ENCODE results near the gene TFCP2.
"Not testable (repeated sequence)": the region's sequence is repeated elsewhere in the genome, so short reads cannot be mapped to it uniquely, and the experiment has no call there.

The TFCP2 gene

GRCh38 chr12:51080136-51080535, 92.8 kb downstream of the TFCP2 start:
- no peak for DNase-seq (ENCODE audit: low spot score)

- DNase-seq (ENCODE audit: low spot score) = not testable (repeated sequence)
Measured at GRCh38 chr12:51078866-51079265, 94.1 kb downstream of the TFCP2 start.

GRCh38 chr12:51078346-51078745, 94.6 kb downstream of the TFCP2 start:
- DNase-seq (ENCODE audit: low spot score) = not testable (repeated sequence)

GRCh38 chr12:51077930-51078329, 95.0 kb downstream of the TFCP2 start:
- DNase-seq (ENCODE audit: low spot score) = no peak

GRCh38 chr12:51076236-51076930, 96.6 kb downstream of the TFCP2 start:
- no peak for DNase-seq (ENCODE audit: low spot score)

GRCh38 chr12:51075390-51075789, 97.5 kb downstream of the TFCP2 start:
- DNase-seq (ENCODE audit: low spot score) = no peak

- no peak for DNase-seq (ENCODE audit: low spot score)
Measured at GRCh38 chr12:51071663-51072062, 101.3 kb downstream of the TFCP2 start.

DNA sequence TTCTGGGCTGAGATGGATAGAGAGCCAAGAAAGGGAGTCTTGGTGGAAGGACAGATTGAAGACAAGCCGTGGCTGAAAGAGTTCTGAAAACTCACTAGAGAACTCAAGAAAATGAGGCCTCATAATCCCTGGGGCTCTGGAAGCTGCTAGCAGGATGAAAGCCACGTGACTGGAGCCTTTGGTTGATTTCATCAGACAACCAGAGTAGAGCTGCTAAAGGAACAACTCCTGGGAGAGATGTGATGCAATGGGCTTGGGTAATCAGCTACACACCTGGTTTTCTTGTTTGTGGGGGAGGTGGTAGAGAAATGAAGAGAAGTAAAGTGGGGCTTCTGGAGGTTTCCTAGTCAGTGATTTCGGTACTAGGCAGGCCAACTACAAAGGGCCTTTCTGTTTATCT, 102.9 kb downstream of the TFCP2 start:
- DNase-seq (ENCODE audit: low spot score) = no peak

- no peak for DNase-seq (ENCODE audit: low spot score)
Measured at GRCh38 chr12:51067771-51068170, 105.2 kb downstream of the TFCP2 start.

- DNase-seq (ENCODE audit: low spot score) = no peak
Measured at GRCh38 chr12:51067229-51067628, 105.7 kb downstream of the TFCP2 start.

DNA sequence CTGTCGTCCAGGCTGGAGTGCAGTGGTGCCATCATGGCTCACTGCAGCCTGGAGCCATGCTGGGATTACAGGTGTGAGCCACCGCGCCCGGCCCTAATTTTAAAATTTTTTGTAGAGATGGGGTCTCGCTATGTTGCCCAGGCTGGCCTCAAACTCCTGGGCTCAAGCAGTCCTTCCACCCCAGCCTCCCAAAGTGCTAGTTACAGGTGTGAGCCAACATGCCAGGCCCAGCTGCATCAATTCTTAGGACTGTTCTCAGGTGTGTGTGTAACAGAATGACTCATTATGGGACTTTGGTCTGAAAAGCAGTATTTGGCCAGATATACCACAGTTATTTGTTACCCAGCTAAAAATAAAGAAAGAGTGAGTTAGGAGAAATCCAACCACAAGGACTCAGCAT, 107.4 kb downstream of the TFCP2 start:
- no peak for DNase-seq (ENCODE audit: low spot score)

- DNase-seq (ENCODE audit: low spot score) = no peak
Measured at GRCh38 chr12:51062631-51063397, 110.1 kb downstream of the TFCP2 start.

DNA sequence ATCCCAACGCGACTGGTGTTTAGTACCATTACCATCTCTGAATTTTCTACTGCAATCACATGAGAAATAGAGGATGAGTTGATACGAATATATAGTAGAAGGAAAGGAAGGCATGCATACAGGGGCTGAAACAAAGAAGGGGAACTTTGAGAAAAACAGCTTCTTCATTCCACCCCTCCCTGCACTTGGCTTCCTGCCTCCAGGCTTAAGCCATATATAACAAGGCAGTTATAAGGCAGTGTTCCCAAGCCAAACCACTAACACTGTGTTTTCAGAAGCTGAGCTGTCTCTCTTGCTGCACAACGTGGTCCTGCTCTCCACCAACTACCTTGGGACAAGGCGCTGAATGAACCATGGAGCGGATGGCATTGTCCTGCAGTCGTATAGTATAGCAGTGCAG, 113.8 kb downstream of the TFCP2 start:
- DNase-seq (ENCODE audit: low spot score) = no peak

DNA sequence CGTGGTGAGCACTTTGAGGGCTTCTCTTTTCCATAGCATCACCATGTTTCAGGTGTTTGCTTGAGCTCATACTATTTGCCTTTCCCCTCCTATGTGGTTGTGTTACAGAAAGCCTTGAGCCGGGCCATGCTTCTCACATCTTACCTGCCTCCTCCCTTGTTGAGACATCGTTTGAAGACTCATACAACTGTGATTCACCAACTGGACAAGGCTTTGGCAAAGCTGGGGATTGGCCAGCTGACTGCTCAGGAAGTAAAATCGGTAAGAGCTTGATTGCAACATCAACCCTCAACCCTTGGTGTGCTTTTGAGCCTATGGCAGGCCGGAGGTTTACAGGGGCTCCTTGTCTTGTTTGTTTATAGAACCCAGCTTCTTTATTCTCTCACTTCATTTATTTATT, 116.7 kb downstream of the TFCP2 start:
- DNase-seq (ENCODE audit: low spot score) = no peak

DNA sequence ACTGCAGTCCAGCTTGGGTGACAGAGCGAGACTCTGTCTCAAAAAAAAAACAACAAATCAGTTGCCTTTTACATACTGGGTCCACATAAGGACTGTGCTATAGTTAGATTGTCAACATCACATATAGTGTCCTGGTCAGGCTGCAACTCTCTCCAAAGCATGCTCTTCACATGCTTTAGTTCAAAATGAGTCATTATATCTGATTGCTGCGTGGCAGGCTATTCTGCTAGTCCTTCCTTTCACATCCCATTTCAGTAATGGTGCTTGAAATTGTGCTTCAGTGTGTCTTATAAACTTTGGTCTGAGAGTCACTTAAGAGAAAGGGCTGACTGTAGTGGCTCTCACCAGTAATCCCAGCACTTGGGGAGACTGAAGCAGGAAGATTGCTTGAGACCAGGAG, 117.9 kb downstream of the TFCP2 start:
- no peak for DNase-seq (ENCODE audit: low spot score)

- no peak for DNase-seq (ENCODE audit: low spot score)
Measured at GRCh38 chr12:51051787-51052186, 121.1 kb downstream of the TFCP2 start.

- DNase-seq (ENCODE audit: low spot score) = no peak
Measured at GRCh38 chr12:51049525-51049924, 123.4 kb downstream of the TFCP2 start.

GRCh38 chr12:51048661-51049251, 124.2 kb downstream of the TFCP2 start:
- DNase-seq (ENCODE audit: low spot score) = no peak

GRCh38 chr12:51047655-51048540, 125.0 kb downstream of the TFCP2 start, which contains the start of gene LETMD1:
TSS of gene LETMD1 (plus strand) at chr12:51048327. CDS start at chr12:51048357, 30 bp downstream.
- DNase-seq (ENCODE audit: low spot score) = peak; percentile 97
